ENCODE measurements around the gene UROC1.

Gene UROC1

DNA sequence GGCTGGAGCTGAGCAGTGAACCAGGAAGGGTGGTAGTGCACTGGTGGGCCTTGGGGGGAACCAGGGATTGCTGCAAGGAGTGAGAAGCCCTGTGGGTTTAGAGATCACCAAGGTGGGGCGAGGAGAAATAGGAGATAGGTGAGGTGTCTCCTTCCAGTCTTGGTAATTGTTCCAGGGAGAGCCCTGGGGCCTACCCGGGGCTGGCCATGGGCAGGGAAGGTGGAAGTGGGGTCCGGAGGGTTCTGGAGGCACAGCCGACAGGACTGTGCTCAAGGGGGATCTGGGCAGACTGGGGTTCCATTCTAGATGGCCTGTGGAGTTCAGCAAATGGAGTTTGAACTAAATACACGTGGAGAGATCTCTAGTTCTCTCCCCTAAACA is 10.8 kb upstream of the UROC1 start:
- Histone ChIP-seq H3K4me3 (ENCODE audit: low read depth, low read length) (no peak overlapping the region), H3K4me2 (ENCODE audit: low read length) (no peak overlapping the region), H3K79me2 (no peaks in the 10 kb centered on the region), H3K36me3 (ENCODE audit: control insufficient read depth, insufficient read depth, low read length) (no peaks in the 10 kb centered on the region), H3K9ac (no peak overlapping the region), H3K27me3 (ENCODE audit: control insufficient read depth, insufficient read depth, low read length) (no peaks in the 10 kb centered on the region), H3K9me3 (ENCODE audit: control insufficient read depth, low read length) (no peaks in the 10 kb centered on the region), H2AFZ (no peak overlapping the region), H3K4me1 (peaks cover 5% of the 10 kb centered on the region), H3K27ac (no peak overlapping the region)
- TF ChIP-seq, protein P1, sequence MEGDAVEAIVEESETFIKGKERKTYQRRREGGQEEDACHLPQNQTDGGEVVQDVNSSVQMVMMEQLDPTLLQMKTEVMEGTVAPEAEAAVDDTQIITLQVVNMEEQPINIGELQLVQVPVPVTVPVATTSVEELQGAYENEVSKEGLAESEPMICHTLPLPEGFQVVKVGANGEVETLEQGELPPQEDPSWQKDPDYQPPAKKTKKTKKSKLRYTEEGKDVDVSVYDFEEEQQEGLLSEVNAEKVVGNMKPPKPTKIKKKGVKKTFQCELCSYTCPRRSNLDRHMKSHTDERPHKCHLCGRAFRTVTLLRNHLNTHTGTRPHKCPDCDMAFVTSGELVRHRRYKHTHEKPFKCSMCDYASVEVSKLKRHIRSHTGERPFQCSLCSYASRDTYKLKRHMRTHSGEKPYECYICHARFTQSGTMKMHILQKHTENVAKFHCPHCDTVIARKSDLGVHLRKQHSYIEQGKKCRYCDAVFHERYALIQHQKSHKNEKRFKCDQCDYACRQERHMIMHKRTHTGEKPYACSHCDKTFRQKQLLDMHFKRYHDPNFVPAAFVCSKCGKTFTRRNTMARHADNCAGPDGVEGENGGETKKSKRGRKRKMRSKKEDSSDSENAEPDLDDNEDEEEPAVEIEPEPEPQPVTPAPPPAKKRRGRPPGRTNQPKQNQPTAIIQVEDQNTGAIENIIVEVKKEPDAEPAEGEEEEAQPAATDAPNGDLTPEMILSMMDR (IDR thresholded peaks at IDR 0.05), result no peak

DNA sequence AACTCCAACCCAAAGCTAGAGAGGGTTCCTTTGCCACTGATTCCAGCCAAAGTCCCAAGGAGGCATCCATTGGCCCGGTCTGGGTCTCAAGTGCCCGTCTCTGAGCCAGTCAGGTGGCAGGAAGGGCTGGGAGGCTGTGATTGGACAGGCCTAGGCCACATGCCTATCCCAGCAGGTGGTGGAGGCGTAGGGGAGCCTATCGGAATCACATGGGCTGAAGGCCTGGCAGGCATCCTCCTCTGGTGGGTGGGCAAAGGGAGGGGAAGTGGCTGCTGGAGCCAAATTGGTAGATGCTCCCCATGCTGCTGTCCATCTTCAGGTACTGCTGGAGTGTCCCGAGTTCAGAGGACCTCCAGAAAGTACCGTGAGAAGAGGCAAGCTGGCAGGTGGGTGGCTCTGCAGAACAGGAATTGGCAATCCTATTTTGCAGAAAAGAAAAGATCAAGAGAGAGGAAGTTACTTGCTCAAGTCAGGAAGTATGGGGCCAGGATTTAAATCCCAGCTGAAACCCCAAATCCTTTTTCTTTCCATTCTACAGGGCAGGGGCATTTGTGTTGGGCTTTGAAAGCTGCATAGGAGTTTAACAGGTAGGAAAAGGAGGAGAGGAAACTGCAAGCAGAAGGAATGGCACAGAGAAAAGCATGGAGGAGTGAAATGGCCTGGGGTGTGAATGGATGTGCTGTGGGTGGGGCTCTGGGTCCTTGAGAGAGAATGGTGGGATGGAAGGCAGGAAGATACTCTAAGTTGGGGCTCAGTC is 10.1 kb upstream of the UROC1 start:
- Histone ChIP-seq H3K4me1 (peaks cover 5% of the 10 kb centered on the region), H3K27ac (no peak overlapping the region), H3K9ac (no peak overlapping the region), H3K9me3 (ENCODE audit: control insufficient read depth, low read length) (no peaks in the 10 kb centered on the region), H3K4me3 (ENCODE audit: low read depth, low read length) (no peak overlapping the region), H2AFZ (no peak overlapping the region), H3K79me2 (no peaks in the 10 kb centered on the region), H3K4me2 (ENCODE audit: low read length) (no peak overlapping the region), H3K27me3 (ENCODE audit: control insufficient read depth, insufficient read depth, low read length) (peaks cover 3% of the 10 kb centered on the region), H3K36me3 (ENCODE audit: control insufficient read depth, insufficient read depth, low read length) (no peaks in the 10 kb centered on the region)
- TF ChIP-seq, protein P1 (IDR thresholded peaks at IDR 0.05), result no peak

DNA sequence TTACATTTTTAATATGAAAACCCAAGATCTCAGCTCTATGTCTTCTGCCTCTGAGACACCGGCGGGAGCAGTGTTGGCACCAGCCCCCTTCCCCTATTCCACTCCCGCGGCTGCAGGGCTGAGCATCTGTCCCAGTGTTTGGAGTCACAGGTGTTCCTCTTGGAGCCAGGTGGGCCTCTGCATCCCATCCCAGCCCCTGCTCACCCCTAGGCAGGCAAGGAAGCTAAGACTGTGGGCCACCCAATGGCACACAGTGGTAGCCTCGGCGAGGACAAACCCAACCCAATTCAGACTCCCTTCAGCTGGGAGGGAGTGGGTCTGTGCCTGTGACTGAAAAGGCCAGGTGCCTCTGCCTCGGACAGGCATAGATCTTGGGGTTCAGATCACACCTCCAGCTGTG is 9.4 kb upstream of the UROC1 start:
- Histone ChIP-seq H3K36me3 (ENCODE audit: control insufficient read depth, insufficient read depth, low read length) (no peaks in the 10 kb centered on the region), H3K4me1 (peaks cover 5% of the 10 kb centered on the region), H3K27me3 (ENCODE audit: control insufficient read depth, insufficient read depth, low read length) (peaks cover 3% of the 10 kb centered on the region), H3K9me3 (ENCODE audit: control insufficient read depth, low read length) (no peaks in the 10 kb centered on the region), H3K4me3 (ENCODE audit: low read depth, low read length) (no peak overlapping the region), H3K9ac (no peak overlapping the region), H3K4me2 (ENCODE audit: low read length) (no peak overlapping the region), H3K27ac (no peak overlapping the region), H3K79me2 (no peaks in the 10 kb centered on the region), H2AFZ (no peak overlapping the region)
- TF ChIP-seq, protein P1 (IDR thresholded peaks at IDR 0.05), result no peak

DNA sequence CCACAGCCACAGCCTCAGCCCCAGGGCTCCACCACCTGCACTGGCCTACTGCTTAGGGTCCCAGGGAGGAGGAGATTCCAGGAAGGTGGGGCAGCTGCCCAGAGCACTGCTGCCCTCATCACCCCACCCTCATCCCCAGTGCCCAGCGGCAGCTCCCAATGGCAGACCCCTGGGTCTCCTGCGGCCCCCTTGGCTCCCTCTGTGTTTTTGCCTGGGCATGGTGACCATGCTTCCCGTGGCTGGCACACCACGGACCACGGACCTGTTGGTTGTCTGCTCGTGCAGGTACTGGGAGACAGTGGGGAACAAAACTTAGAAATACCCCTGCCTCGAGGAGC is 9.1 kb upstream of the UROC1 start:
- peaks cover 5% of the 10 kb centered on the region for H3K4me1 ChIP-seq
- no peak overlapping the region for H2AFZ ChIP-seq
- H3K27ac ChIP-seq, result no peak overlapping the region
- peaks cover 3% of the 10 kb centered on the region for H3K27me3 ChIP-seq (ENCODE audit: control insufficient read depth, insufficient read depth, low read length)
- H3K4me2 ChIP-seq (ENCODE audit: low read length), result no peak overlapping the region
- H3K79me2 ChIP-seq, result no peaks in the 10 kb centered on the region
- no peak overlapping the region for H3K4me3 ChIP-seq (ENCODE audit: low read depth, low read length)
- no peaks in the 10 kb centered on the region for H3K9me3 ChIP-seq (ENCODE audit: control insufficient read depth, low read length)
- H3K9ac ChIP-seq, result no peak overlapping the region
- TF ChIP-seq, protein P1 (IDR thresholded peaks at IDR 0.05), result no peak
- H3K36me3 ChIP-seq (ENCODE audit: control insufficient read depth, insufficient read depth, low read length), result no peaks in the 10 kb centered on the region
